T-helper 9 cell (primary cell): Measurements from ENCODE around the gene PTPN1.
"Not testable (repeated sequence)": the region's sequence is repeated elsewhere in the genome, so short reads cannot be mapped to it uniquely, and the experiment has no call there.

Source experiments
- DNase-seq: peaks from one replicate; pipeline ENCODE4 v3.0.0-alpha.2; 2020

The PTPN1 gene

GRCh38 chr20:50595988-50596693, 86.0 kb downstream of the PTPN1 start:
- DNase-seq = no peak

DNA sequence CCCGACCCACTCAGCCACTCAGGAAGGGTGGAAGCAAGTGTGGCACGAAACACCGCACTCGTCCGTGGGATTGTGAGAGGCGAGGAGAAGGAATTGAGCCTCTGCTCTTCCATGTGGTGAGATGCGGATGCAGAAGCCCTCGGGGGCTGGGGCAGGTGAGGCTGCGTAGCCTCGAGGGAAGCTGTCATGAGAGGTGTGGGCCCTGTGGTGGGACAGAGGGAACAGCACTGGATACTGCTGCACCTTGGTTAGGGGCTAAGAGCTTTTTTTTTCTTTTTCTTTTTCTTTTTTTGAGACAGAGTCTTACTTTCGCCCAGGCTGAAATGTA, 86.5 kb downstream of the PTPN1 start:
- no peak for DNase-seq

- DNase-seq = no peak
Observed at GRCh38 chr20:50597406-50597969, 87.3 kb downstream of the PTPN1 start.

DNA sequence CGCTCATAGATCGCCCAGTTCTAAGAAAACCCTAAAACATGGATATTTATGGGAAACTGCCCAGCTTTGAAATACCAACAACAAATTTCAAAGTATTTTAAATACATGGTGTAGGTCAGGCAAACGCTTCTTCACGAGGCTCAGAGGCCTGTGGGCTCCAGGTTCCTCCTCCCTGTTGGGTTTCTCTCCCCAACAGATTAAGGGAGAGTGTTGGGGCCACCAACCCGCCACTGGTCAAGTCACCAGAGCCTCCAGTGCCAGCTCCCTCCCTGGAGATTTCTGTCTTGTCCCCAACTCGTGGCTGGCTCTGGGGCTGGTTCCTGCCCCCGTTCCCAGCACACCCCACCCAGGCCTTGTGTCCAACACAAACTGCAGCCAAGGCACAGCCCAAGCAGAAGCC, 87.9 kb downstream of the PTPN1 start:
- DNase-seq = no peak

DNA sequence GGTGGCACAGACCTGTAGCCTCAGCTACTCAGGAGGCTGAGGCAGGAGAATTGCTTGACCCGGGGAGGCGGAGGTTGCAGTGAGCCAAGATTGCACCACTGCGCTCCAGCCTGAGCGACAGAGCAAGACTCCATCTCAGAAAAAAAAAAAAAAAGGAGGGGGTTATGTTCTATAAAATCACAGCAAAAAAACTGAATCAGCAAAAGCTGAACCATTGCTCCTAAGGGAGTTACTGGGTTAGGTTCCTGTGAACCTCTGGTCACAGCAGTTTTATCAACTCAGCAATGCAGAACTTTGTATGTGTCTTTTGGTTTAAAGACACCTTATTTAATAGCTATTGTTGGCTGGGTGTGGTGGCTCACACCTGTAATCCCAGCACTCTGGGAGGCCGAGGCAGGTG, 88.6 kb downstream of the PTPN1 start:
- DNase-seq = not testable (repeated sequence)

GRCh38 chr20:50600281-50600895, 90.2 kb downstream of the PTPN1 start:
- DNase-seq = no peak

DNA sequence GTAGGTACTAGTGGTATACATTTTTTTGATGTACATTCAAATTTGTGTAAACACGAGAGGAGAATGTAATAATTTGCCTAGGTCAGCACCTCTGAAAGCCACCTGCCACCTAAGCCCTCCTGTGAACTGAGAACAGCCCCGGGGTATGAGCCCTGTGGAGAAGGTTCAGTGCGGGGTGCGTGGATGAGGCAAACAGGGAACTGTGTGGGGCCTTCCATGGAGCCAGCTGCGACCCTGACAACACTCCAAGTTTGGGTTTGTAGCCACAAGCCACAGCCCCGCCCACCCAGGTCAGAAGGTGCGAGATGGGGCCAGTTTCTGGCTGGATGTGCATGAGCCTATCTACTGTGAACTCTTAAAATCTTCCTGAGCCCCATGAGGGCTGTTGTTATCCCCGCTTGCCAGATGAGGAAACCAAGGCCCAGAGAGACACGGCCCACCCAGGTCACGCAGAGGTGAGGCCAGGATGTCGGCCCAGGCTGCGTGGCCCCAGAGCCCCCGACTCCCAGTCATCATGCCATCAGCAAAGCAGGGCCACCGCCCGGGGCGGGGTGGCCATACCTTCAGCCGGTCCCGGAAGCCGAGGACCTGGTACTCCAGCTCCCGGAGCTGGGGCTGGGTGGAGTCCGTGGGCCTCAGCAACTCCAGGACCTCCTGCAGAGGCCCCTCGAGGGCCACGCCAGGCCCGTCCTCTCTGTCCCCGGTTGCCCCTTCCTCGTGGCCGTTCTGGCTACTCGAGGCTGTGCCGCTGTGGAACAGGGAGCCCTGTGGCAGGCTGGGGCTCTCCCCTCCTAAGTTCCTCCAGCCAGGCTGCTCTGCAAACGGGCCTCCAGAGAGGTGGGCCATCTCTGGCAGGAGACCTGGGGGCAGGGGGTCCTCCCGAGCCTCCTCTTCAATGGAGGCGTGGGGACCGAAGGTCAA, 91.6 kb downstream of the PTPN1 start:
- DNase-seq = no peak

DNA sequence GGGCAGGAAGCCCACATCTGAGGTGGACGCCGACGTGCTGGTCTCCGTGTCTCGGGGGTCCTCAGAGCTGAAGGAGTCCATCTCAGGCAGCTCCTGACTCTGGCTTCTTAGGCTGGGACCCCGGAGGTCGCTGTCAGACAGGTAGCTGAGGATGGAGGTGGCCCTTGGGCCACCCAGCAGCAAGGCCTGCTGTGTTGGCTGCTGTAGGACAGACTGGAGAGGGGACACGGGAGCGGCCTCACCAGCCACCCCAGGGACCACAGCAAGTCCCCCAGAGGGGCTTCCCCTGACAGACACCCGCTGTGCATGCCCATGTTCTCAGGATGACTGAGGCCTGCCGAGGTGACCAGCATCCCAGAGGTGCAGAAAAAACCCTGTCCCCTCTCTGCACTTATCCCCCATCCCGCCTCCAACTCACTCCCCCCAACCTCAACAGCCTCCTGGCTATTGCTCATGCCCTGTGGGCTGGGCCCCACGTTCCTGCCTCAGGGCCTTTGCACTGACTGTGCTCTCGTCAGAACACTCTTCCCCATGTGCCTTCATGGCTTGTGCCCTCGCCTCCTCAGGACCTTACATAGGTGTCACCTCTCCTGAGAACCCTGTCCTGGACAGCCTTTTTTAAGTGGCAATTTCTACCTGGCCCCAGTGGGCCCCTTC, 92.4 kb downstream of the PTPN1 start:
- DNase-seq = no peak

DNA sequence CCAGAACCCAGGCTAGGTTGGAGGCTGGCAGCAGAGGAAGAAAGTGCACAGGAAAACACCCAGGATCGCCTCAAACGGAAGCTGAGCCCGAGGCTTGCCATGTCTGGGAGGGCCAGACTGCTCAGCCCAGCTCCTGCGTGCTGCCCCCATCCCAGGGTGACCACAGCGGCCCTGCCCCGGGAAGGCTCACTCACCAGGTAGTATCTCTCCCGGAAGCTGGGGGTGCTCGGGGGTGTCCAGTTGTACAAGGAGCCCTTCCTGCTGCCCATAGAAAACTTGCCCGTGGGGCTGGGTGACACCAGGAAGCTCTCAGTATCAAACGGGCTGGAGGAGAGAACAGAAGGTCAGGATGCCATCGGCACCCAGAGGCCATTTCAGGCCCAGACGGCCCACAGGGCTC, 94.3 kb downstream of the PTPN1 start:
- DNase-seq = no peak

DNA sequence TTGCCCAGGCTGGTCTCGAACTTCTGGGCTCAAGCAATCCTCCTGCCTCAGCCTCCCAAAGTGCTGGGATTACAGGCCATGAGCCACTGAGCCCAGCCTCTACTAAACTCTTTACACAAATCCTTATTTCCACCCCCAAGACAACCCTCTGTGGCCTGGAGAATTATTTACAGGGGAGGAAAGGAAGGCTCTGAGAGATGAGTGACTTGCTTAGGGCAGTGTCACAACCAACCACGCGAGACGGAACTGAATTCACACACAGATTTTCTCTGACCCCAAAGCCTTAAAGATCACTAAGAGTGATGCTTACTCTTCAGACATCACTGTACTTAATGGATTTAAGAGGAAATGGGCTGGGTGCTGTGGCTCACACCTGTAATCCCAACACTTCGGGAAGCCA, 95.0 kb downstream of the PTPN1 start:
- DNase-seq = no peak

- DNase-seq = no peak
Observed at GRCh38 chr20:50607436-50607835, 97.3 kb downstream of the PTPN1 start.

DNA sequence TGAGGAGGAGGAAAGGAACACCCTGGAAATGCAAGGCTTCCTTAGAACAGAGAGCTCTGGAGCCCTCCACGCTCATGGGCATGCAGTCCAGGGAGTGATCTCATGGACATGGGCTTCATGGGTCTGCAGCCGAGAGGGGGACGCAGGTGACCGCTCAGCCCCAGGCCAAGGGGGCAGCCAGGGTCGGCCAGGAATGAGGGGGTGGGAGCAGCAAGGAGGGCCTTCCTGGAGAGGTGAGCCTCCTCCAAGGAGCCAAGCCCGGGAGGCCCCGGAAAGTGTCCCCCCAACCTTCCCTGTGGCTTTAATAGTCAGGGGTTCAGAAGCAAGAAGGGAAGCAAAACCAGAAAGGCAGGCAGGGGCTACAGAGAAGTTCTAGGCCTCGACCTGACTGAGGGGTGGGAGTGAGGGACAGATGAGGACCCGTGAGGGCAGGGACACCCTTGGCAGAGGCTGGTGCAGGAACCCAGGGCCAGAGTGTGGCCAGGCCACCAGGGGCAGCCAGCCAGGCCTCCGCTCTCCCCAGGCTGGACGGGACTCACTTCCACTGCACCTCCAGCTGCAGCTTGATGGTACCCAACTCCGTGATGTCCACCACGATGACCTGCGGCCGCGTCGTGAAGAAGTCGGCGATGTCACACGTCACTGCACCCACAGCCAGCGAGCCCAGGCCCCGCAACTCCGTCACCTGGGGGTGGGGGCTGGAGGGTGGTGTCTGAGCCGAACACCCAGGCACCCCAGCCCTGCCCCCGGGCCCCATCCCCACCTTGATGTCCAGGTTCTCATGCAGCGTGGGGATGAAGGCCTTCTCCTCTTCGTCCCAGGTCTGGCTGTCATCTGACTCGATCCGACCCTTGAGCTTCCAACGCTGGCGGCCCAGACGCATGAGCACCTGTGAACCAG, 97.9 kb downstream of the PTPN1 start:
- no peak for DNase-seq

- DNase-seq = no peak
Observed at GRCh38 chr20:50608750-50609104, 98.5 kb downstream of the PTPN1 start.

- no peak for DNase-seq
Observed at GRCh38 chr20:50609438-50609989, 99.3 kb downstream of the PTPN1 start.

GRCh38 chr20:50610212-50610718, 100.1 kb downstream of the PTPN1 start:
- DNase-seq = no peak

DNA sequence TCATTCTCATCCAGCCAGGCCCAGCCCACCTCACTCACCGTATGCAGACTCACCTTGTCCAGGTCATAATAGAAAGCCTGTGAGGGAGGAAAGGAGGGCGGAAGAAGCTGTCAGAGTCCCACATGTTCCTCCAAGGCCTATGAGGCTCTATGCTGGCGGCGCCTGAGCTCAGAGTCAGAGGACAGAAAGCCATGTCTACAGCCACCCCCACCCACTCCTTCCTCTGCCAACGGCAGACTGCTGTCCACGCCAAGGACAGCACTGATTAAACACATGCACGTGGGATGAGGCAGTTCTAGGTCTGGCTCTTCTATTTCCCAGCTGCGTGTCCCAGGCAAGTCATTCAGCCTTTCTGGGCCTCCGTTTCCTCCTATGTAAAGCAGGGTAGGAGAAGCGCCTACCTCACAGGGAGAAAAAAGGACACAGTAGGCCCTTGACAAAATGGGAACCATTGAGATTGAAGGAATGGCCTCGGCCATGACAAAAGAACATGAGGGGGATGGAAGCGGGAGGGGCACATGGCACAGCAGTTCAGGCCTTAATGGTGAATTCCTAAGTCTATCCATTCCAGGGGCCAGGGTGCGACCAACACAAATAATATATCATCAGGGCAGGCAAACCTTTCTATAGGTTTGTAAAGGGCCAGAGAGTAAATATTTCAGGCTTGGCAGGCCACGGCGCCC, 101.1 kb downstream of the PTPN1 start:
- no peak for DNase-seq

GRCh38 chr20:50613438-50614169, 103.4 kb downstream of the PTPN1 start:
- DNase-seq = no peak

DNA sequence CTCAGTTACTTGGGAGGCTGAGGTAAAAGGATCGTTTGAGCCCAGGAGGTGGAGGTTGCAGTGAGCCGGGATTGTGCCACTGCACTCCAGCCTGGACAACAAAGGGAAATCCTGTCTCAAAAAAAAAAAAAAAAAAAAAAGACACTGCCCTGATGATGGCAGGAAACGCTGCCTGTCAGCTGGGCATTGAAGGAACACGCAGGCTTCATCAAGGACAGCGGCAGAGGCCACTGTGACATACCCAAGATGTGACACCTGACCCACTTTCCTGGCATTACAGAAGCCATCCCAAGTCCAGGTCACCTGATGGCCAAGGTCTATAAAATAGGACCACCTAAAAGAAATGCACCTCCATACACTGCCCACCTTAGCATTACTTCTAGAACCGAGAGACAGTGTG, 105.2 kb downstream of the PTPN1 start:
- DNase-seq = no peak

DNA sequence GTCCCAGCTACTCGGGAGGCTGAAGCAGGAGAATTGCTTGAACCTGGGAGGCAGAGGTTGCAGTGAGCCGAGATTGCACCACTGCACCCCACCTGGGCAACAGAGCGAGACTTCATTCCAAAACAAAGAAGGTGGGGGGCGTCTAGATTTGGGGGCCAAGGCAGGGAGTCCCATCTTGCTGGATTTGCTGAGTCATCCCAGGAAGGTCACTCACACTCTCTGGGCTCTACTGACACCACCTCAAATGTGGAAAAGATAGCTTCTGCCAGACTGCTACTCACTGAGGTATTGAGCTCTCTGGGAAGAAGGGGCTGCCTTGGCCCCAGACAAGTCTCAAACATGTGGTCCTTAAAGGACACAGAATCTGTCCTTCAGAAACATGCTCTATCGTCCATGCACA, 106.8 kb downstream of the PTPN1 start:
- DNase-seq = no peak

GRCh38 chr20:50618537-50618936, 108.4 kb downstream of the PTPN1 start:
- DNase-seq = no peak
